ENCODE results near the gene RALGAPA2.
A peak's percentile ranks its signal among the peaks of the same experiment; 100 is the strongest.
"Not testable (repeated sequence)": the region's sequence is repeated elsewhere in the genome, so short reads cannot be mapped to it uniquely, and the experiment has no call there.

The RALGAPA2 gene

GRCh38 chr20:20543348-20543747, 169.1 kb downstream of the RALGAPA2 start:
- DNase-seq: not testable (repeated sequence)

DNA sequence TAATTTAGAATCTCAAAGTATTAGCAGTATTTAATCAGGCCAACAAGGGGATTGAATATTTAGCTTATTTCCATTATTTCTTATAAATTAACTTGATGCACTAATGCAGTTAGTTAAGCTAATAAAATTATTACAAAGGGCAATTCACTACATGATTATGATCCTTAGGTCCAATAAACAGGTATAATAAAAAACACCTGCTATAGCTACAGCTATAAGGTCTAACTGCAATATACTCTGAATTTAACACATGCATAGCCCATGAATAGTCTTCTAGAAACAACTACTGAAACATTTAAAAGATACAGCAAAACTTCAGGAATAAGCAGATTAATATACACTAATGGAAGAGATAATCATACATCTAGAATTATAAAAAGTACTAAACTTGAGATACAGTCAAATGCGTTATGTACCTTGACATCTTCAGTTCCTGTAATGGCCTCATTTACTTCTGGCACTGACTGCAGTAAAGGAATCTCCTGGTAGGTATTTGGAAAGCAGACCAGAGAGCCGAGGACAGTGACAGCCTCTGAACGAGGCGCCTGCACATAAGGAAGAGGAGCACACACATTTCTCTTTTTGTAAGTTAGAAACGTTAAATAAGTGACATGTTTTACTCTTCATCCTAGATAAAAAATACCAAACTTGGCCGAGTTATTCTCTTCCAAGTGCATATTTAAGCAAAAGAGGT, 176.1 kb downstream of the RALGAPA2 start:
- no peak for DNase-seq

DNA sequence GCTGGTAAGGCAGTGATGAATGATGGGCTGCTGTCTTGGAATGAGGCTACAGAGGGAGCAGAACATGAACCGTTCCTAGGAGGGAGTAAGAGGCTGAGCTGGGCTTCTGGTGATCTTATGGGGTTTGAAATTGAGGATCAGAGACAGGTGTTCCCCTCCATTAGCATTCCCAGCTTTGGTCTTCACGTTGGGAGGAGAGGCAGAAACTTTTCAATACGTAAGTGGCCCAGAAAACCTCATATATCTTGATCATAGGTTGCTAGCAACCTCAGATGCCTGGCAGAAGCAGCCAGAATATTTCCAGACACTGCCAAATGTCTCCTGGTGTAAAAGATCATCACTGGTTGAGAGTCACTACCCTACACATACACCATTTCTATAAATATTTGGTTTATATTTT, 177.4 kb downstream of the RALGAPA2 start:
- no peak for DNase-seq

GRCh38 chr20:20531283-20531682, 181.2 kb downstream of the RALGAPA2 start:
- no peak for DNase-seq

GRCh38 chr20:20530428-20531151, 181.9 kb downstream of the RALGAPA2 start:
- peak in 28 of 56 donors; percentile 6 to 73 (median 28) for DNase-seq

GRCh38 chr20:20529597-20529996, 182.8 kb downstream of the RALGAPA2 start:
- DNase-seq: no peak

DNA sequence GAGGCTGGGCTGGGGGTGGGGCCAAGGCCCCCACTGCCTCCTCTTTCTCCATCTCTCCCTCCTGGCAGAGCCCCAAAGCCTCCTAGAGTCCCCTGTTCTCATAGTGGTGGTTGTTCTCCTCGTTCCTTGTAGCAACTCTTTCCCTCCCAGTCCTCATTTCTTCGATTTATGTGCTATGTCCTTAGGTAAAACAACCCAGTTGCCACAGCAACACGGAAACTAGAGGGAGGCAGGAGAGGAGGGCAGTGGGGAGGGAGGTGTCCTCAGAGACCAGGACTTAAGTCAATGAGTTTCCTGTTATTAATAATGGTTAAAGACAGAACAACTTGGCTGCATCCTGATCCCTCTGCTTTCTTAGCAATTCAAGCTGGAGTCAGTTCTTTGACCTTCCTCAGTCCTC, 183.6 kb downstream of the RALGAPA2 start:
- no peak for DNase-seq

- no peak for DNase-seq
These were observed 184.8 kb downstream of the RALGAPA2 start for GRCh38 chr20:20527661-20528060.

GRCh38 chr20:20525756-20526155, 186.7 kb downstream of the RALGAPA2 start:
- peak in 26 of 56 donors; percentile 7 to 71 (median 24) for DNase-seq

- no peak for DNase-seq
These were observed 187.2 kb downstream of the RALGAPA2 start for GRCh38 chr20:20525214-20525613.

DNA sequence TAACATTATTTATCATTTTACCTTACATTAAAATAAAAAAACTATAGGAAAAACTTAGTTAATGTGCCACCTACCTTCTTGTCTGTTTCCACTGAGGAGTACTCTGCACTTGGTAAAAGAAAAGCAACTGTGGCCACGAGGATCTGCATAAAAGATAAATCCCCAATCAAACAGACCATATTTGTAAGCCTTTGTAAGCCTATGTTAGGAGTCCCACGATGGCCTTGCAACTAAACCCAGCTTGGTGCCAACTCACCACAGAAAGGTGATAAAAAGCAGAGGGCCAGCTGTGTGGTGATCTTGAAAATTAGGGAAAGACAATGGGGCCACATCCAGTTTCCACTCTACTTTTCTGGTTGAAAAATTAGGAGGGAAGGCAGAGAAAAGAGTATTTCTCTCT, 187.7 kb downstream of the RALGAPA2 start:
- no peak for DNase-seq

DNA sequence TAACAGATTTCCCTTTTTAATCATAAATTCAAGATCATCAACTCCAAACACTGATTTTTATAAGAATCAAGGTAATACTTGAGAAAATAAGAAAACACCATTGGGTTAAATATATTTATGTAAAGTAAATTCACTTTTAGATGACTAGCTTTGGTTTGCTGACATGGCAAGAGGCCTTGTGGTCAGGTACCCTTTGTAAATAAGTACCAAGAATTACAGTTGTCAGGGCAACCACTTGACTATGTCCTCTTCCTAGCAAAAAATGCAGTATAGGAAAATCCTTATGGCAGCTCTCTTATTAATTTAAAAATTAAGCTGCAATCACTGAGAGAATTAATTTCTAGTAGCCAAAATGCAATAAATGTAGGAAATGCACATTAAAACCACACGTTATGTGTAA, 190.7 kb downstream of the RALGAPA2 start:
- DNase-seq: no peak

- DNase-seq: no peak
These were observed 191.7 kb downstream of the RALGAPA2 start for GRCh38 chr20:20520776-20521175.

DNA sequence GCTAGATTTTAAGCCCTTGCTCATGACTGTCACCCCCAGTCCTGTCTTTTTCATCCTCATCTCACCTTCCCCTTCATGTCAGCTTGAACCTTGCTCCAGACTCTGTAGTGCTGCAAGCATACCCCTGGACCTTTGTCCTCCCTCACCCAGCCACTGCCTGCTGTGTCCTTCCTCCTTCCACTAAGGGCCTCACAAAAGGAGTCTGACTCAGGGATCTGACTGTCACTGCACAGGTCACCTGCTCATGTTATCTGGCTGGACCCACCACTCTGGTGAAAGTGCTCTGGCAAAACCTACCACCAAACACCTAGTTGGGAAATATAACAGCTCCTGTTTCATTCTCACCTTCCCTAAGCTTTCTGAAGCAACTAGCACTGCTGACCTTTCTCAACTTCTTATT, 193.2 kb downstream of the RALGAPA2 start:
- no peak for DNase-seq

DNA sequence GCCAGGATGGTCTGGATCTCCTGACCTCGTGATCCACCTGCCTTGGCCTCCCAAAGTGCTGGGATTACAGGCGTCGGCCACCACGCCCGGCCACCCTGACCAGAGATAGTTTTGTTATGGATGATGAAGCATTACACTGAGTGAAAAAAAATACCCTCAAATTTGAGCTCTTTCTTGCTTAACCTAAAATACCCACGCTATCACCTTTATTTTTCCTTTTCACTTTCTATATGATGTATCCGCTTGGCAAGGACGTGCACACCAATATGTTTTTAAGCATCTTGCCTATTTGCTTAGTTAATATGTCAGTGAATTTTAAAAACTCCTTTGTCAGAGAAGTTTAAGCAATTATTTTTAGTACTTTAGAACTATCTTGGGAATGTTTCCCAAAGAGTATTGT, 194.2 kb downstream of the RALGAPA2 start:
- DNase-seq: no peak

GRCh38 chr20:20517296-20517695, 195.1 kb downstream of the RALGAPA2 start:
- DNase-seq: no peak

DNA sequence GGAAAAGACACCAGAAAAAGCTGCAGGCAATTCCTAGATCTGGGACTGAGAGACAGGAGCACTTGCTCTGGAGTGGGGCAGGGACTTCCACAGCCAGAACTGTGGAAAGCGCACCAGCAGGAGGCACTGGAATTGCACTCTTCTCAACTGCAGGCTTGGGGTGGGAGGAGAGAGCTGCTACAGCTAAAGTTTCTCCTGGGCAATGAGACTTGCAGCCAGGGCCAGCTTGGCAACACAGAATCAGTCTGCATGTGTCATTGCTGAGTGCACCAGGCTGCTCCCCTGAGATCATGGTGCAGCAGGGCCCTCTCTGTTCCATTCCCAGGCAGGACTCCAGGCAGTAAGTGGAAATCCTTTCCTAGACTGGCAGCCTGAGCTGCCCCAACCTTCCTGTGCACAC, 198.7 kb downstream of the RALGAPA2 start:
- peak in 20 of 56 donors; percentile 8 to 52 (median 19) for DNase-seq

- DNase-seq: no peak
These were observed 206.9 kb downstream of the RALGAPA2 start for GRCh38 chr20:20505554-20505953.

- DNase-seq: no peak
These were observed 208.5 kb downstream of the RALGAPA2 start for GRCh38 chr20:20503777-20504530.

DNA sequence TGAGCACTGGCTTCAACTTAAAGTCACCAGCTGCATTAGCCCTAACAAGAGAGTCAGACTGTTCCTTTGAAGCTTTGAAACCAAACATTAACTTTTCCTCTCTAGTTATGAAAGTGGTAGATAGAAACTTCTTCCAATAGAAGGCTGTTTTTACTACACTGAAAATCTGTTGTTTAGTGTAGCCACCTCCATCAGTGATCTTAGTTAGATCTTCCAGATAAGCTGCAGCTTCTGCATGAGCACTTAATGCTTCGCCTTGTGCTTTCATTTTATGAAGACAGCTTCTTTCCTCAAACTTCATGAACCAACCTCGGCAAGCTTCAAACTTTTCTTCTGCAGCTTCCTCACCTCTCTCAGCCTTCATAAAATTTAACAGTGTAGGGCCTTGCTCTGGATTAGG, 211.3 kb downstream of the RALGAPA2 start:
- DNase-seq: no peak

GRCh38 chr20:20500312-20500711, 212.1 kb downstream of the RALGAPA2 start:
- DNase-seq: no peak

GRCh38 chr20:20499439-20499838, 213.0 kb downstream of the RALGAPA2 start:
- peak in 2 of 56 donors; percentile 9 to 11 for DNase-seq

Data from amygdala (tissue), 56 donors.